ENCODE data around the gene GALNT18. TPM values are rescaled to one million over a fixed set of nuclear protein-coding genes. Genes with fewer than 3 reads are reported as not detected.

GALNT18 gene
- total and polyA plus RNA-seq, 8 donors = 2.0 to 8.9 (median 4.7) TPM

GRCh38 chr11:11505190-11505589 is 116.6 kb downstream of the GALNT18 start:
- H3K36me3 ChIP-seq = no peaks in the 10 kb centered on the region
- intact Hi-C loops (cut with DNase I) = no loop called here
- no peak for DNase-seq
- no peaks in the 10 kb centered on the region for H3K9me3 ChIP-seq
- no peak for TF ChIP-seq CTCF (IDR thresholded peaks at IDR 0.05)
- no peak overlapping the region for H3K4me3 ChIP-seq
- peaks cover 0 to 6% (median 5%) of the 10 kb centered on the region in 3 donors for H3K4me1 ChIP-seq
- FAIRE-seq = no peak
- H3K27ac ChIP-seq = no peak overlapping the region
- H3K27me3 ChIP-seq = no peaks in the 10 kb centered on the region
- ATAC-seq = no peak

- FAIRE-seq (no peak), ATAC-seq (no peak), DNase-seq (no peak)
- peaks cover 0 to 6% (median 5%) of the 10 kb centered on the region in 3 donors for H3K4me1 ChIP-seq
- H3K4me3 ChIP-seq = no peak overlapping the region
- no peak overlapping the region for H3K27ac ChIP-seq
- intact Hi-C loops (cut with DNase I) = no loop called here
- TF ChIP-seq CTCF (IDR thresholded peaks at IDR 0.05) = no peak
- H3K36me3 ChIP-seq = no peaks in the 10 kb centered on the region
- H3K9me3 ChIP-seq = no peaks in the 10 kb centered on the region
- no peaks in the 10 kb centered on the region for H3K27me3 ChIP-seq
Observed at GRCh38 chr11:11504071-11504470, 117.7 kb downstream of the GALNT18 start.

GRCh38 chr11:11502263-11502861 is 119.4 kb downstream of the GALNT18 start:
- peak overlapping the region in 3 of 4 donors; percentile 26 to 55 (median 40) for H3K27ac ChIP-seq
- intact Hi-C loops (cut with DNase I) = no loop called here
- WGBS, 2 donors = 48 to 51% methylated on average over 9 of the region's 9 CpGs
- H3K27me3 ChIP-seq = no peaks in the 10 kb centered on the region
- ATAC-seq (peak in 3 of 4 donors; percentile 31 to 66 (median 42)), DNase-seq (no peak), FAIRE-seq (no peak)
- no peak overlapping the region for H3K4me3 ChIP-seq
- no peaks in the 10 kb centered on the region for H3K36me3 ChIP-seq
- peaks cover 0 to 6% (median 5%) of the 10 kb centered on the region in 3 donors for H3K4me1 ChIP-seq
- H3K9me3 ChIP-seq = no peaks in the 10 kb centered on the region
- TF ChIP-seq CTCF (IDR thresholded peaks at IDR 0.05) = no peak

GRCh38 chr11:11501546-11502262 is 120.1 kb downstream of the GALNT18 start:
- 64 to 65% methylated on average over 9 of the region's 9 CpGs for WGBS, 2 donors
- intact Hi-C loops (cut with DNase I) = no loop called here
- H3K36me3 ChIP-seq = no peaks in the 10 kb centered on the region
- peak overlapping the region in 3 of 4 donors; percentile 26 to 55 (median 40) for H3K27ac ChIP-seq
- no peaks in the 10 kb centered on the region for H3K27me3 ChIP-seq
- peak in 3 of 4 donors; percentile 55 to 60 (median 56) for ATAC-seq
- no peak for TF ChIP-seq CTCF (IDR thresholded peaks at IDR 0.05)
- FAIRE-seq = no peak
- H3K9me3 ChIP-seq = no peaks in the 10 kb centered on the region
- DNase-seq = no peak
- H3K4me1 ChIP-seq = peaks cover 0 to 6% (median 5%) of the 10 kb centered on the region in 3 donors
- H3K4me3 ChIP-seq = no peak overlapping the region

Data from pancreas (tissue), 10 donors.